Activated naive CD8-positive, alpha-beta T cell treated with anti-CD3 and anti-CD28 coated beads, Interleukin-2, amount 10 ng/mL, durations not matched to agents 7 days and 5 days (primary cell): ENCODE data around the gene BNIP1. TPM values are rescaled to one million over a fixed set of nuclear protein-coding genes. Genes with fewer than 3 reads are reported as not detected.
A peak's percentile ranks its signal among the peaks of the same experiment; 100 is the strongest.
"Not testable (repeated sequence)": the region's sequence is repeated elsewhere in the genome, so short reads cannot be mapped to it uniquely, and the experiment has no call there.

Experiments used
- ATAC-seq: fragments of 150-1000 bp; cut with Tn5 transposase; one replicate; pipeline ENCODE4 v1.10.0; 2021; ENCODE audit warnings: low read depth, moderate library complexity
- POLR2A ChIA-PET: fragments of 350-600 bp; sonication (Branson Sonifier 250); formaldehyde crosslinking; loops from one replicate; lab custom pipeline; 2021; ENCODE audit warnings: antibody characterized with exemption; lab: Charles Lee
- DNase-seq: peaks from one replicate; pipeline ENCODE4 v3.0.0; 2021
- H3K27ac Mint-ChIP-seq: one replicate; pipeline ENCODE4 v1.8.0; 2022; ENCODE audit warnings: mild to moderate bottlenecking, mixed read lengths
- H3K27me3 Mint-ChIP-seq: one replicate; pipeline ENCODE4 v1.8.0; 2022; ENCODE audit warnings: mild to moderate bottlenecking, moderate library complexity, mixed read lengths
- H3K36me3 Mint-ChIP-seq: one replicate; pipeline ENCODE4 v1.8.0; 2021; ENCODE audit warnings: mild to moderate bottlenecking, mixed read lengths
- H3K4me1 Mint-ChIP-seq: one replicate; pipeline ENCODE4 v1.8.0; 2021; ENCODE audit warnings: mixed read lengths
- H3K4me3 Mint-ChIP-seq: one replicate; pipeline ENCODE4 v1.8.0; 2022; ENCODE audit warnings: mild to moderate bottlenecking, moderate library complexity, mixed read lengths
- H3K9me3 Mint-ChIP-seq: one replicate; pipeline ENCODE4 v1.8.0; 2021; ENCODE audit warnings: mixed read lengths
- total RNA-seq, 2 experiments: library from RNA; stranded (reverse); gene quantifications; one replicate each; pipeline ENCODE4 v1.2.3, GENCODE V29; 2021

BNIP1 gene
- total RNA-seq, 2 experiments from 2014 or later = 13.9 to 14.0 TPM

GRCh38 chr5:173143567-173143966 is 764 bp upstream of the BNIP1 start:
- Mint-ChIP-seq H3K27ac (peak overlapping the region; percentile 15), H3K27me3 (no peaks in the 10 kb centered on the region), H3K36me3 (peaks cover 9% of the 10 kb centered on the region), H3K4me3 (no peak overlapping the region), H3K9me3 (no peaks in the 10 kb centered on the region), H3K4me1 (peaks cover 13% of the 10 kb centered on the region)
- ATAC-seq (no peak), DNase-seq (no peak)
- POLR2A ChIA-PET = interaction anchor here (1.8 kb wide), 1 partner anchor 159 kb away, joined by 14 read pairs; the partner anchor contains the start of gene ATP6V0E1

- ATAC-seq (no peak), DNase-seq (no peak)
- Mint-ChIP-seq H3K27me3 (no peaks in the 10 kb centered on the region), H3K9me3 (peaks cover 1% of the 10 kb centered on the region), H3K27ac (no peak overlapping the region), H3K4me1 (peaks cover 14% of the 10 kb centered on the region), H3K36me3 (peaks cover 27% of the 10 kb centered on the region), H3K4me3 (no peak overlapping the region)
- POLR2A ChIA-PET = no interaction called here
Observed at GRCh38 chr5:173148354-173148753, 4.0 kb downstream of the BNIP1 start.

- Mint-ChIP-seq H3K4me1 (peaks cover 5% of the 10 kb centered on the region), H3K36me3 (peaks cover 30% of the 10 kb centered on the region), H3K27ac (no peak overlapping the region), H3K4me3 (no peak overlapping the region), H3K9me3 (peaks cover 1% of the 10 kb centered on the region), H3K27me3 (no peaks in the 10 kb centered on the region)
- ATAC-seq = no peak
- DNase-seq = no peak
- POLR2A ChIA-PET = no interaction called here
Observed at GRCh38 chr5:173152547-173152946, 8.2 kb downstream of the BNIP1 start.

- Mint-ChIP-seq H3K27me3 (no peaks in the 10 kb centered on the region), H3K4me1 (peaks cover 4% of the 10 kb centered on the region), H3K4me3 (no peak overlapping the region), H3K27ac (no peak overlapping the region), H3K9me3 (peaks cover 1% of the 10 kb centered on the region), H3K36me3 (peaks cover 23% of the 10 kb centered on the region)
- DNase-seq = no peak
- no peak for ATAC-seq
- POLR2A ChIA-PET = no interaction called here
Observed at GRCh38 chr5:173153842-173154241, 9.5 kb downstream of the BNIP1 start.

- POLR2A ChIA-PET, H3K27ac Mint-ChIP-seq, H3K9me3 Mint-ChIP-seq, H3K27me3 Mint-ChIP-seq, H3K4me3 Mint-ChIP-seq, H3K4me1 Mint-ChIP-seq, ATAC-seq, DNase-seq: not testable (repeated sequence)
- H3K36me3 Mint-ChIP-seq = peaks cover 15% of the 10 kb centered on the region
Observed at GRCh38 chr5:173154619-173155018, 10.3 kb downstream of the BNIP1 start.

GRCh38 chr5:173155912-173156311 is 11.6 kb downstream of the BNIP1 start:
- Mint-ChIP-seq H3K4me1 (peaks cover 4% of the 10 kb centered on the region), H3K27me3 (no peaks in the 10 kb centered on the region), H3K36me3 (peaks cover 12% of the 10 kb centered on the region), H3K9me3 (no peaks in the 10 kb centered on the region), H3K4me3 (no peak overlapping the region), H3K27ac (no peak overlapping the region)
- ATAC-seq = no peak
- no peak for DNase-seq
- POLR2A ChIA-PET = interaction anchor here (1.0 kb wide), 1 partner anchor 172 kb away, joined by 4 read pairs; the partner anchor contains the start of gene ATP6V0E1

GRCh38 chr5:173158366-173158765 is 14.0 kb downstream of the BNIP1 start:
- peaks cover 10% of the 10 kb centered on the region for H3K36me3 Mint-ChIP-seq
- H3K27me3 Mint-ChIP-seq = no peaks in the 10 kb centered on the region
- no peak overlapping the region for H3K4me3 Mint-ChIP-seq
- no peak overlapping the region for H3K27ac Mint-ChIP-seq
- ATAC-seq (no peak), DNase-seq (no peak)
- no peaks in the 10 kb centered on the region for H3K9me3 Mint-ChIP-seq
- POLR2A ChIA-PET = no interaction called here
- peaks cover 5% of the 10 kb centered on the region for H3K4me1 Mint-ChIP-seq

- Mint-ChIP-seq H3K27me3 (no peaks in the 10 kb centered on the region), H3K4me1 (peaks cover 2% of the 10 kb centered on the region), H3K36me3 (peaks cover 10% of the 10 kb centered on the region), H3K9me3 (no peaks in the 10 kb centered on the region), H3K4me3 (no peak overlapping the region), H3K27ac (no peak overlapping the region)
- POLR2A ChIA-PET = no interaction called here
- DNase-seq (no peak), ATAC-seq (no peak)
Observed at GRCh38 chr5:173159256-173159655, 14.9 kb downstream of the BNIP1 start.

- Mint-ChIP-seq H3K36me3 (peaks cover 5% of the 10 kb centered on the region), H3K27me3 (no peaks in the 10 kb centered on the region), H3K27ac (no peak overlapping the region), H3K4me3 (no peak overlapping the region), H3K4me1 (peaks cover 2% of the 10 kb centered on the region), H3K9me3 (no peaks in the 10 kb centered on the region)
- POLR2A ChIA-PET = no interaction called here
- no peak for DNase-seq
- no peak for ATAC-seq
Observed at GRCh38 chr5:173161148-173161547, 16.8 kb downstream of the BNIP1 start.

- no peak overlapping the region for H3K4me3 Mint-ChIP-seq
- no peaks in the 10 kb centered on the region for H3K27me3 Mint-ChIP-seq
- no peak overlapping the region for H3K27ac Mint-ChIP-seq
- DNase-seq = no peak
- ATAC-seq = no peak
- no peaks in the 10 kb centered on the region for H3K9me3 Mint-ChIP-seq
- peaks cover 4% of the 10 kb centered on the region for H3K4me1 Mint-ChIP-seq
- peaks cover 5% of the 10 kb centered on the region for H3K36me3 Mint-ChIP-seq
- POLR2A ChIA-PET = no interaction called here
Observed at GRCh38 chr5:173163219-173163618, 18.9 kb downstream of the BNIP1 start.

GRCh38 chr5:173165177-173166016 is 21.1 kb downstream of the BNIP1 start:
- Mint-ChIP-seq H3K36me3 (peaks cover 4% of the 10 kb centered on the region), H3K27ac (no peak overlapping the region), H3K4me1 (peaks cover 4% of the 10 kb centered on the region), H3K4me3 (no peak overlapping the region), H3K9me3 (no peaks in the 10 kb centered on the region), H3K27me3 (no peaks in the 10 kb centered on the region)
- POLR2A ChIA-PET = no interaction called here
- ATAC-seq (no peak), DNase-seq (no peak)

GRCh38 chr5:173172166-173172565 is 27.8 kb downstream of the BNIP1 start:
- no peaks in the 10 kb centered on the region for H3K9me3 Mint-ChIP-seq

GRCh38 chr5:173175523-173175922 is 31.2 kb downstream of the BNIP1 start:
- ATAC-seq = no peak
- H3K4me3 Mint-ChIP-seq = no peak overlapping the region
- no peak overlapping the region for H3K27ac Mint-ChIP-seq
- peaks cover 2% of the 10 kb centered on the region for H3K36me3 Mint-ChIP-seq
- no peaks in the 10 kb centered on the region for H3K4me1 Mint-ChIP-seq
- peaks cover 2% of the 10 kb centered on the region for H3K9me3 Mint-ChIP-seq
- no peaks in the 10 kb centered on the region for H3K27me3 Mint-ChIP-seq
- POLR2A ChIA-PET = no interaction called here
- no peak for DNase-seq

More at GRCh38 chr5:173172166-173172565, 27.8 kb downstream of the BNIP1 start:
- no peak for ATAC-seq
- no peak overlapping the region for H3K4me3 Mint-ChIP-seq
- H3K27ac Mint-ChIP-seq = no peak overlapping the region
- H3K36me3 Mint-ChIP-seq = no peaks in the 10 kb centered on the region
- no peak for DNase-seq
- no peaks in the 10 kb centered on the region for H3K4me1 Mint-ChIP-seq
- H3K27me3 Mint-ChIP-seq = no peaks in the 10 kb centered on the region
- POLR2A ChIA-PET = no interaction called here

- Mint-ChIP-seq H3K4me3 (no peak overlapping the region), H3K27ac (no peak overlapping the region), H3K9me3 (peaks cover 5% of the 10 kb centered on the region), H3K4me1 (no peaks in the 10 kb centered on the region), H3K36me3 (peaks cover 2% of the 10 kb centered on the region), H3K27me3 (no peaks in the 10 kb centered on the region)
- ATAC-seq = no peak
- DNase-seq = no peak
- POLR2A ChIA-PET = no interaction called here
Observed at GRCh38 chr5:173178369-173178910, 34.1 kb downstream of the BNIP1 start.
